ENCODE data around the gene CLEC18B.

GRCh38 chr16:74450236-74450635 lies 29.0 kb upstream of the CLEC18B start:
- TF ChIP-seq CTCF (IDR thresholded peaks at IDR 0.05) = no peak
- TF ChIP-seq POLR2A (IDR thresholded peaks at IDR 0.05) = no peak
- TF ChIP-seq POLR2AphosphoS5 (IDR thresholded peaks at IDR 0.05) = no peak

Measured in prostate gland (tissue), 2 donors.